SK-N-DZ (cell line): ENCODE data around the gene DMC1. TPM values are rescaled to one million over a fixed set of nuclear protein-coding genes. Genes with fewer than 3 reads are reported as not detected.
"Not testable (repeated sequence)": the region's sequence is repeated elsewhere in the genome, so short reads cannot be mapped to it uniquely, and the experiment has no call there.

Experiments used
- DNase-seq: peaks from one replicate; pipeline ENCODE4 v3.0.0-alpha.2; 2015; ENCODE audit warnings: low spot score
- polyA plus RNA-seq, 2 experiments: library from polyadenylated mRNA; depleted of rRNA; stranded (reverse); fragments of >200 nt; gene quantifications; 2 replicates each; pipeline ENCODE4 v1.2.3, GENCODE V29; 2014

The DMC1 gene, protein sequence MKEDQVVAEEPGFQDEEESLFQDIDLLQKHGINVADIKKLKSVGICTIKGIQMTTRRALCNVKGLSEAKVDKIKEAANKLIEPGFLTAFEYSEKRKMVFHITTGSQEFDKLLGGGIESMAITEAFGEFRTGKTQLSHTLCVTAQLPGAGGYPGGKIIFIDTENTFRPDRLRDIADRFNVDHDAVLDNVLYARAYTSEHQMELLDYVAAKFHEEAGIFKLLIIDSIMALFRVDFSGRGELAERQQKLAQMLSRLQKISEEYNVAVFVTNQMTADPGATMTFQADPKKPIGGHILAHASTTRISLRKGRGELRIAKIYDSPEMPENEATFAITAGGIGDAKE
- polyA plus RNA-seq (2014; cell fraction: cytosol; rRNA removed) = 0.59 TPM in 1 of 2 replicates, not detected in the other
- 0.10 TPM in 1 of 2 replicates, not detected in the other for polyA plus RNA-seq (2014; cell fraction: nucleus; rRNA removed)

- DNase-seq = peak; percentile 80
These were observed at the start of gene DMC1 for GRCh38 chr22:38569972-38570778. TSS of gene DMC1 (minus strand) at chr22:38570183. CDS start at chr22:38568256, 1,927 bp downstream.

DNA sequence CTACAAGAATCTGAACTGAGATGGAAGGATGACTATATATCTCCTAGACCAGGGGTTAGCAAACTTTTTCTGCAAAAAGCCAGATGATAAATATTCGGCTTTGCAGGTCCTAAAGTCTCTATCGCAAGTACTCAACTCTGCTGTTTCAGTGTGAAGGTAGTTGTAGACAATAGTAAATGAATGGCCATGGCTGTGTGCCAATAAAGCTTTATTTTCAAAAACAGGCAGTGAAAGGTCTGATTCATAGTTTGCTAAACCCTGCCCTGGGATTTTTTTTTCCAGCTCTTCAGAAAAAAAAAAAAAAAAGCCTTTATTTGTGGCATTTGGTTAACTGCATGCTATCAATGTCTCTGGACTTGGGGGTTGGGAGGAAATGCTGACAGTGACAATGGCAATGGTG is 48.7 kb upstream of the DMC1 start:
- no peak for DNase-seq

DNA sequence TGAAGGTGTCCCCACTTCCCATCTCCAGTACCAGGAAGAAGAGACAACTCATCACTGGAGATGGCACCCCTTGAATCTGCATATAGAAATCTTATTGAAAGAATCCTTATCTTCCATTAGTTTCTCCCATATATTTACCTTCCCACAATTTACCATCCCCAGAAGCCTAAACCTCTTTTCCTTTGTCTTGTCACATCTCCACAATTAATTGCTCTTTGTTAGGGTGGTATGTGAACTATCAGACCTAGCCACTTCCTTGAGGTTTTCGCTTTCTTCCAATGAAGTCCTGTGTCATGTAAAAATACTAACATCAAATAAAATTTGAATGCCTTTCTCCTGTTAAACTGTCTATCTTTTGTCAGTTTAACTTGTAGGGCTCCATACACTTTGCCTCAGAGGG is 48.3 kb upstream of the DMC1 start:
- no peak for DNase-seq

- not testable (repeated sequence) for DNase-seq
These were observed 45.1 kb upstream of the DMC1 start for GRCh38 chr22:38615064-38615405.

- no peak for DNase-seq
These were observed 44.5 kb upstream of the DMC1 start for GRCh38 chr22:38614332-38615063.

DNA sequence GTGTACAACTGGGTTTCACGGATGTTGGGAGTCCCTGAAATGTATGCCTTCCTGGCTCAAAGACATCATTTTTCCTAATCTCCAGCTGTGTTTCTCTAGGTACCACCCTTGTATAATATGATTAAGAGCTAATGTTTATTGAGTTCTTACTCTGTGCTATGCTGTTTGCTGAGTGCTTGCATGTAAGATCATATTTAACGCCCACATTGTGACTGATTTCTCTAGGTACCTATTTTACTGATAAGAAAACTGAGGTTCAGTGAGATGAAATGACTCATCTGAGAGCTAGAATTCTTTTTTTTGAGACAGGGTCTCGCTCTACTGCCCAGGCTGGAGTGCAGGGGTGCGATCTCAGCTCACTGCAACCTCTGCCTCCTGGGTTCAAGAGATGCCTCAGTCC is 43.6 kb upstream of the DMC1 start:
- no peak for DNase-seq

DNA sequence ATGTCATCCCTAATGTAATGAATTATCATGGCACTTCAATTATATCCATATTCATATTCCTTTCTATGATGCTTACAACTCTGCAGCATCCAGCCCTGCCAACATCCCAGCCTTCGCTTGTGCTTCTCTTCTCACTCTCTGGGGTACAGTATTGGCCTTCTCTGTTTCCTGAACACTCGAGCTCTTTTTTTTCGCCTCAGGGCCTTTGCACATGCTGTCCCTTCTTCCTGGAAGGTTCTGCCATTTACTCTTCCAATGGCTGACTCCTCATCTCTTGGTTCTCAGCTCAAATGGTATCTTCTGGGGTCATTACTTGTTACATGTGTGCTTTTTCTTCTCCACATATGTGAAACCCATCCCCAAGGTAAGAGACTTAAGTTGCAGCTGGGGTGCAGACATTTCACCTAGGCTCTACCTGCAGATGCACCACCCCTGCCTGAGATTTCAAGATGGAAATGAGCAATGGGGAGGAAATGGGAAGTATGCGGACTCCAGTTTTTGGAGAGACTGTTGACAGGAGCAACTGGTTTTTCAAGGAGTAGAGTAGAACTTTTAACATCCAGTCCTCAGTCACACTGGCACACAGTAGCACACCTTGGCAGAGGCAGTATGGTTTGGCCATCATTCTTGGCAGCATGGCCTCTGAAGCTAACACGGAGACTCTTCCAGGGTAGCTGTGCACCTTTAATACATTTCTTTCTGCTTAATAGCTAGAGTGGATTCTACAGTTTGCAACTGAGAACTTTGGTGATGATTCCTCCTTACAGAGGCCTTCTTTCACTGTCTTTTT is 42.4 kb upstream of the DMC1 start:
- DNase-seq = no peak

DNA sequence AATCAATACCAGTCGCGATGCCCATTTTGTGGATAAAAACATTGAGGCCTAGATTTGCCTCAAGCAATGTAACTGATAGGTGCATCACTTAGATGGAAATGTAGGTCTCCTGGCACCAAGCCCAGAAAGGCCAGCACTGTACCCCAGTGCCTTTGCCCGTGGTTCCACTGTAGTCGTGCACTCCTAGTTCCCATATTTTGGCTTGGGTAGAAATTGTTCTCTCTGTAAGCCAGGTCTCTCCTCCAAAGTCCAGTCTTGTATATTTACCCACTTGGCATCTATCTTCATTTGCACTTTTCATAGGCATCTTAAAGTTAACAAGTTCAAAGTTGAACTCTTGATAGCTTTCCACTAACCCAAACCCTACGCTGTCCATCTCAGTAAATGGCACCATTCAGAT is 41.6 kb upstream of the DMC1 start:
- DNase-seq = no peak

GRCh38 chr22:38610234-38610633 is 40.3 kb upstream of the DMC1 start:
- DNase-seq = no peak

GRCh38 chr22:38608992-38609750 is 39.2 kb upstream of the DMC1 start:
- DNase-seq = peak; percentile 34

DNA sequence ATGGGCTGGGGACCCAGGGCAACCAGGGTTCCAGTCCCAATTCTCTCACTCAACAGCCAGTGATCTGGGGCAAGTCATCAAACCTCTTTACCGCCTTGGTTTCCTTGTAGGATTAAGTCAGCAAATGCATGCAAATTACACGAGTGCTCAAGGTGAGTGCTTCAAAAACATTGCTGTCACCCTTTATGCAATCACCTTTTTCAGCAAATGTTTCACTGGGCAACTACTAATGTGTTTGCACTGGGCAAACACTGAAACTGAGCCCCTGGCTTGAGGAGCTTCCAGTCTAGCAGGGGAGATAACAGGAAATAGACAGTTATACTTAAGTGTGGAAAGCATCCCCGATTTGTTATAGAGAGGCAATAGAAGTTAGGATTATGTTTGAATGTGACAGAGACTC is 37.7 kb upstream of the DMC1 start:
- no peak for DNase-seq

- no peak for DNase-seq
These were observed 32.2 kb upstream of the DMC1 start for GRCh38 chr22:38602166-38602565.

DNA sequence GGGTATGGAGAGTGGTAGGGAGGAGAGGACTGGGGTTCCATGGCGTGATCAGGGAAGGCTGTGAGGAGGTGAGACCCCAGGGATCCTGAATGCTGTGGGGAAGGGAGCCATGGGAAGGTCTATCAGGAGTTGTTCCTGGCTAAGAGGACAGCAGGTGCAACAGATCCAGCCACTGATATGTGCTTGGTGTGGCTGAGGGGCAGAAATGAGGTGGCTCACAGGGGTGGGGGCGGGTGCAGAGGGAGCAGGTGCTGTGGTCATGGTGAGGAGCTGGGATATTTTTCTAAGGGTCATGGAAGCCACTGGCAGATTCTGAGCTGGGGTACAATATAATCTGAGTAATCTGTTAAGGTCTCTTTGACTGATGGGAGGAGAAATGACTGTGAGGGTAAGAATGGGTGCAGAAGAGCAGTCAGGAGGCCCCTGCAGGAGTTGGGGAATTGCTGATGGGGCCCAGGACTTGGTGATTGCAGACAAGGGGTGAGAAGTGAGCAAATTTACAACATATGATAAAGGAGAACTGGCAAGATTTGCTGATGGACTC is 31.3 kb upstream of the DMC1 start:
- DNase-seq = no peak

DNA sequence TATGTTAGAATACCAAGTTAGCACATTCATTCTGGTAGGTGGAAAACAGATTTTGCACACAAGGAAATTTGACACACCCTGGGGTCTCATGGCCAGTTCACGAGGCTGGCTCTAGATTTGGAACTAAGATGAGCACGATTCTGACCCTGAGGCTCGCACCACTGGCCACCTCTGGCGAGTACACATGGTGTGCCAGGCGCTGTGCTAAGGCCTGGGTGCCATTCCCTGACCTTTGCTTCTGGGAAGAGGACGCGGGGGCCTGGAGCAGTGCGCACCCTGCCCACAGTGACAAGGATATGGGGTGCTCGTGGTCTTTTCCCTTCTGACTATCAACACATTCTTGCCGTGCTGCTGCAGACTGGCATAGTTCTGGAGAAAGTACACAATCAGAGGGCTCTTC is 29.5 kb upstream of the DMC1 start:
- no peak for DNase-seq

DNA sequence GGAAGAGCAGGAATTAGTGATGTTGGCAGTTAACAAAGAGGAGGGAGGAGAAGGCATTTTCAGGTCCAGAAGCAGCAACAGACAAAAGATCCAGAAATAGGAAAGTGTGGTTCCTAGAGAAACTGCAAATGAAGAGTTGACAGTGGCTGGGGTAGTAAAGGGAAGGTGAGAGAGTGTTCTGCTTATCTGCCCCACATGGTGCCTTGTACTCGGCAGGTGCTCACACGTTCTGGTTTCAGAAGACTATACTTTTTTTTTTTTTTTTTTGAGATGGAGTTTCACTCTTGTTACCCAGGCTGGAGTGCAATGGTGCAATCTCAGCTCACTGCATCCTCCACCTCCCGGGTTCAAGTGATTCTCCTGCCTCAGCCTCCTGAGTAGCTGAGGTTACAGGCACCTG is 12.9 kb upstream of the DMC1 start:
- DNase-seq = not testable (repeated sequence)

- no peak for DNase-seq
These were observed 8.5 kb upstream of the DMC1 start for GRCh38 chr22:38578505-38578904.

- DNase-seq = peak; percentile 51
These were observed 2.1 kb upstream of the DMC1 start for GRCh38 chr22:38572065-38572464.

- DNase-seq = peak; percentile 37
These were observed 889 bp upstream of the DMC1 start for GRCh38 chr22:38570779-38571364.

DNA sequence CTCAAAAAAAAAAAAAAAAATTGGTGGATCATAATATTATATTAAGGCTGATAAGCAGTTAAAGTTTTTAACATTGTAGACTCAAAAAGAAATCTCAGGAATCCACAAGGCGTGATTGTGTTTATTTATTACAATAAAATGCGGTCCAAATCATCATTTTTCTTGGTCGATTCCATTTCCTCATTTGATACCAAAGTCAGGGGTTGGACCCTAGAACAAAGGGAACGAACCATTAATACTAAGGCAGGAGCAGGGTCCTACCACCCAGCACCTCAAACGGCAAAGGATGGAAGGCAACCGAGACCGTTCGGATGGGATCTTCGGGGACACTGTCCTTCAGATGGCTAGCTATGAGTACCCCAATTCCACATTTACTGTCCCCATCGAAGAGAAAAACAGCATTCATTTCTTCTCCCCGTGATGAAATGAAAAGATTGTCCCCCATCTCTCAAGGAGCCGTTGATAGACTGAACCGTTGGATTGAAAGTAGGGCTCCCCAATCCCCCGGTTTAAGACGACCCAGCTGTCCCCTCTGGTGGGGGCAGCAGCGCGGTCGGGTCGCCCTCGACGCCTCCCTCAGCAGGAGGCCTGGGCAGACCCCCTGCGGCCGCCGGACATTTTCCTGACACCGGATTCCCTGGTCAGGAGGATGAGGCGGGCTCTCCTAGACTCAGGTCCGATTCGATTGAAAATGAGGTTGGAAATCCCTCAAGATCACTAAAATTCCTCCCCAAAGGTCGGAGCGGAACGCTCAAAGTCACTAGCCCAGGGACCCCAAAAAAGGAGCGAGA is 607 bp downstream of the DMC1 start:
- no peak for DNase-seq
